A549 (cell line): Measurements from ENCODE around the gene DOCK1.

Experiments
- CHD2 ChIP-seq: fragments of 150-350 bp; IDR thresholded peaks from 2 replicates; pipeline ENCODE4 v1.6.1; 2014; ENCODE audit warnings: low read length; ENCODE audit not compliant: partially characterized antibody
- EP300 ChIP-seq, 2 experiments: fragments of >200 bp; sonication (Bioruptor Twin); formaldehyde crosslinking; IDR thresholded peaks; 2 replicates in 1 of 2; 3 replicates in 1 of 2; pipeline ENCODE4 v1.6.1; 2016 to 2017
- ESRRA ChIP-seq: fragments of 150-350 bp; IDR thresholded peaks from 2 replicates; pipeline ENCODE4 v1.6.1; 2014; ENCODE audit warnings: mild to moderate bottlenecking, low read length, borderline replicate concordance
- POLR2AphosphoS2 ChIP-seq: conservative IDR thresholded peaks from 2 replicates; pipeline ENCODE4 v1.6.1; 2012; ENCODE audit warnings: low read length, improper control_type of control experiment, inconsistent platforms
- RAD21 ChIP-seq, 2 experiments: fragments of >200 bp in 1 of 2; sonication (Bioruptor Twin) in 1 of 2; formaldehyde crosslinking in 1 of 2; IDR thresholded peaks in 1 of 2; conservative IDR thresholded peaks in 1 of 2; 2 replicates in 1 of 2; 3 replicates in 1 of 2; pipeline ENCODE4 v1.6.1; 2012 to 2018; ENCODE audit warnings: inconsistent platforms in 1 of 2
- RNF2 ChIP-seq: fragments of 200-600 bp; sonication (generic); IDR thresholded peaks from 2 replicates; pipeline ENCODE4 v1.6.1; 2016; ENCODE audit warnings: low read depth, mild to moderate bottlenecking, antibody characterized with exemption, moderate library complexity, borderline replicate concordance

DNA sequence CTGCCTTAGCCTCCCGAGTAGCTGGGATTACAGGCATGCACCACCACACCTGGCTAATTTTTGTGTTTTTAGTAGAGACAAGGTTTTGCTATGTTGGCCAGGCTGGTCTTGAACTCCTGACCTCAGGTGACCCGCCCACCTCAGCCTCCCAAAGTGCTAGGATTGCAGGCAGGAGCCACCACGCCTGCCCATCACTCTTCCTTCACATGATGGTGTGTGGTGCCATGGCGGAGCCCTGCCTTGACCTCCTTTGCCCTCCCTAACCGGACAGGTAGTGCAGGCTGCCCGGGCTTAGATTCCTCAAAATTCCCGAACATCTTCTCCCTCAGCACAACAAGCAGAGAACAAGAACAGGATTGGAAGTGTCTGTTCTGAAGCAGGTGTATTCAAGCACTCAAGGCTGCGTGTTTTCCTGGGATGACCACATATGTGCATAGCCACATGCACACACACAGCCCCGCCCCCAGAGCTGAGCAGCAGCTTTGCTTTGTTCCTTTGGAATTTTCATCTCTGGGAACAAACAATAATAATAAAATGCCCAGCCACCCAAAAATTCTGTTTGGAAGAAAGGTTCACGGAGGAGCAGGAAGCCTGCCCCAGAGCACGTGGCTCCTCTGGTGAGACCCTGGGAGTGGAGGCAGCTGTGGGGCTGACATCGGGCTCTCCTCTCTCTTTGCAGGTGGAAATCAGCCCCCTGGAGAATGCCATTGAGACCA, 512.6 kb downstream of the DOCK1 start:
- TF ChIP-seq EP300 (IDR thresholded peaks at IDR 0.05) (no peak), POLR2AphosphoS2 (no peak), CHD2 (no peak), RNF2 (no peak), RAD21 (conservative IDR thresholded peaks at IDR 0.05 in 1 of 2, IDR thresholded peaks at IDR 0.05 in 1 of 2) (no peak), ESRRA (no peak)
